Psoas muscle (tissue), 8 donors: Measurements from ENCODE around the gene CXorf65. TPM values are rescaled to one million over a fixed set of nuclear protein-coding genes. Genes with fewer than 3 reads are reported as not detected.

ENCODE experiments used
- ATAC-seq, 4 donors: fragments of 200-7000 bp; cut with Tn5 transposase; one replicate each; pipeline ENCODE4 v1.9.1; 2020; ENCODE audit warnings: moderate library complexity in 3 of 4, mild to moderate bottlenecking in 2 of 4
- DNase-seq, 2 donors: peaks; one replicate each; pipeline ENCODE4 v3.0.0-alpha.2; 2020
- H3K27ac ChIP-seq: fragments of 200-600 bp; one replicate; pipeline ENCODE4 v1.8.0; 2022
- H3K27me3 ChIP-seq, 3 donors: fragments of 200-600 bp in 1 of 3; one replicate each; pipeline versions ENCODE4 v1.6.1 to v1.8.0; 2013 to 2022; ENCODE audit warnings: low read length in 2 of 3, mild to moderate bottlenecking in 2 of 3, moderate library complexity in 1 of 3; ENCODE audit not compliant: insufficient read depth in 3 of 3
- H3K36me3 ChIP-seq, 2 donors: fragments of 200-600 bp in 1 of 2; one replicate each; pipeline versions ENCODE4 v1.6.1 to v1.8.0; 2013 to 2022; ENCODE audit warnings: low read depth in 1 of 2, mild to moderate bottlenecking in 1 of 2, moderate library complexity in 1 of 2; ENCODE audit not compliant: insufficient read depth in 1 of 2
- H3K4me1 ChIP-seq: fragments of 200-600 bp; one replicate; pipeline ENCODE4 v1.8.0; 2022
- H3K4me3 ChIP-seq: fragments of 200-600 bp; one replicate; pipeline ENCODE4 v1.8.0; 2022; ENCODE audit warnings: mild to moderate bottlenecking
- H3K9me3 ChIP-seq: fragments of 200-600 bp; one replicate; pipeline ENCODE4 v1.8.0; 2022
- WGBS, 3 donors: extraction: QIAGEN DNeasy Blood & Tissue Kit; methylation state at CpG; one replicate each; pipeline versions ENCODE4 v1.1.6 to v1.1.7; 2013; 5-methylcytosine and 5-hydroxymethylcytosine counted together
- intact Hi-C, 2 donors: fragments of 100-400 bp; cut with DNase I; formaldehyde crosslinking; loops; one replicate each; pipeline versions ENCODE4 v1.11.0 to v1.14.2; 2022
- polyA plus RNA-seq, 3 donors: library from polyadenylated mRNA; stranded (reverse); fragments of 200-250 nt; gene quantifications; one replicate each; pipeline ENCODE4 v1.2.3, GENCODE V29; 2013
- total RNA-seq, 4 donors: library from RNA; stranded (reverse); fragmentation: NEBNext Ultra II Directional in 2 of 4; extraction: Animal tissue kit (Norgen Biotek cat#: 25700) in 2 of 4; gene quantifications; one replicate each; pipeline versions ENCODE4 v1.2.1 to v1.2.4, GENCODE V29; 2021 to 2023
- TF ChIP-seq, protein P1 (sequence below): fragments of 200-600 bp; IDR thresholded peaks from one replicate; pipeline ENCODE4 v1.8.0; 2022; ENCODE audit warnings: antibody characterized with exemption
- donor health status: healthy with polysubstance abuse.
- donor health status: DM: no; HTN: no; CAD: no; lungs with moderate emphysema.
- donor health status: Bipolar disorder and iron deficiency.
- donor health status: healthy.
- donor health status: DM: yes; HTN: yes; CAD: no.
- donor health status: DM: no; HTN: no; CAD: no.
- donor health status: DM: no; HTN: no; CAD: no.
- donor health status: DM: yes; HTN: yes; CAD: no.

The CXorf65 gene
- total and polyA plus RNA-seq, 7 donors: not detected

DNA sequence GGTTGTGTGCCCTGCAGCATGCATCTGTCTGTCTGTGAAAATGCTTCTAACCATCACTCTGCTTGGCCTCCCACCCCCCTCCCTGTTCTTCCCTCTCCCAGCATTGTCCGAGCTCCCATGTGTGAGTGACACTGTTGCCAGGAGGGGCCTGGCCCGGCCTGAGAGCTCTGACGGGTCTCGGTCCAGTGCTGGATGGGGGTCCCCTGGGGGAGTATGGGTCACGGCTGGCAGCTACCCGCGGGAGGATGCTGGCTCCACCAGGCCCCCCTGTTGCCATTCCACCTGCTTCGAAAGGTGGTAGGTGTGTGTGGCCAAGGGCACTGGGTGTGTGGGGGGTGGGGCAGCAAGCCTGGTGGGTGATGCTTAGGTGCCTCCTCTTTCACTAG lies 41.7 kb upstream of the CXorf65 start:
- peaks cover 0 to 6% (median 0%) of the 10 kb centered on the region in 3 donors for H3K27me3 ChIP-seq
- no peak for ATAC-seq
- intact Hi-C loops: no loop called here
- H3K27ac ChIP-seq: no peak overlapping the region
- peaks cover 2% of the 10 kb centered on the region for H3K4me1 ChIP-seq
- H3K36me3 ChIP-seq: no peaks in the 10 kb centered on the region
- 65 to 79% (median 70%) methylated on average over 8 of the region's 8 CpGs for WGBS, 3 donors
- TF ChIP-seq, protein P1, sequence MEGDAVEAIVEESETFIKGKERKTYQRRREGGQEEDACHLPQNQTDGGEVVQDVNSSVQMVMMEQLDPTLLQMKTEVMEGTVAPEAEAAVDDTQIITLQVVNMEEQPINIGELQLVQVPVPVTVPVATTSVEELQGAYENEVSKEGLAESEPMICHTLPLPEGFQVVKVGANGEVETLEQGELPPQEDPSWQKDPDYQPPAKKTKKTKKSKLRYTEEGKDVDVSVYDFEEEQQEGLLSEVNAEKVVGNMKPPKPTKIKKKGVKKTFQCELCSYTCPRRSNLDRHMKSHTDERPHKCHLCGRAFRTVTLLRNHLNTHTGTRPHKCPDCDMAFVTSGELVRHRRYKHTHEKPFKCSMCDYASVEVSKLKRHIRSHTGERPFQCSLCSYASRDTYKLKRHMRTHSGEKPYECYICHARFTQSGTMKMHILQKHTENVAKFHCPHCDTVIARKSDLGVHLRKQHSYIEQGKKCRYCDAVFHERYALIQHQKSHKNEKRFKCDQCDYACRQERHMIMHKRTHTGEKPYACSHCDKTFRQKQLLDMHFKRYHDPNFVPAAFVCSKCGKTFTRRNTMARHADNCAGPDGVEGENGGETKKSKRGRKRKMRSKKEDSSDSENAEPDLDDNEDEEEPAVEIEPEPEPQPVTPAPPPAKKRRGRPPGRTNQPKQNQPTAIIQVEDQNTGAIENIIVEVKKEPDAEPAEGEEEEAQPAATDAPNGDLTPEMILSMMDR: no peak
- H3K4me3 ChIP-seq: no peak overlapping the region
- DNase-seq: no peak
- no peaks in the 10 kb centered on the region for H3K9me3 ChIP-seq

DNA sequence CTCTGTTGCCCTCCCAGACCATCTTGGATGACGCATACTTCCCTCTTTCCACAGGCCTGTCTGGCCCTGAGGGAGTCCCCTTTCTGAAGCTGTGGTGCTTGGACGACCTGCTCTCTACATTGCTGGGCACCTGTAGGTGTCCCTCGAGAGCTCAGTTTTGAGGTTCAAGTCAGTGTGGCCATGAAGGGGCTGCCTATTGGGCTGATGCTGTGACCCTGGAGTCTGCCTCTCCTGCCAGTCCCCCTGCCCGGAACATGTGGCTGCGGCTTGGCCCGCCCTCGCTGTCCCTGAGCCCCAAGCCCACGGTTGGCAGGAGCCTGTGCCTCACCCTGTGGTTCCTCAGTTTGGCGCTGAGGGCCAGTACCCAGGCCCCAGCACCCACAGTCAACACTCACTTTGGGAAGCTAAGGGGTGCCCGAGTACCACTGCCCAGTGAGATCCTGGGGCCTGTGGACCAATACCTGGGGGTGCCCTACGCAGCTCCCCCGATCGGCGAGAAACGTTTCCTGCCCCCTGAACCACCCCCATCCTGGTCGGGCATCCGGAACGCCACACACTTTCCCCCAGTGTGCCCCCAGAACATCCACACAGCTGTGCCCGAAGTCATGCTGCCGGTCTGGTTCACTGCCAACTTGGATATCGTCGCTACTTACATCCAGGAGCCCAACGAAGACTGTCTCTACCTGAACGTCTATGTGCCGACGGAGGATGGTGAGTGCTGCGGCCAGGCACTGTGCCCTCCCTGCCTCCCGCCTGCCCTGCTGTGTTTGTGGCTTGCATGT lies 41.1 kb upstream of the CXorf65 start:
- Histone ChIP-seq H3K36me3 (peaks cover 0 to 2% of the 10 kb centered on the region in 2 donors), H3K27me3 (peaks cover 0 to 4% (median 0%) of the 10 kb centered on the region in 3 donors), H3K27ac (no peak overlapping the region), H3K4me3 (no peak overlapping the region), H3K4me1 (peaks cover 2% of the 10 kb centered on the region), H3K9me3 (no peaks in the 10 kb centered on the region)
- 63 to 70% (median 66%) methylated on average over 21 to 28 of the region's 28 CpGs for WGBS, 3 donors
- ATAC-seq: no peak
- TF ChIP-seq, protein P1: no peak
- no peak for DNase-seq
- intact Hi-C loops: no loop called here

DNA sequence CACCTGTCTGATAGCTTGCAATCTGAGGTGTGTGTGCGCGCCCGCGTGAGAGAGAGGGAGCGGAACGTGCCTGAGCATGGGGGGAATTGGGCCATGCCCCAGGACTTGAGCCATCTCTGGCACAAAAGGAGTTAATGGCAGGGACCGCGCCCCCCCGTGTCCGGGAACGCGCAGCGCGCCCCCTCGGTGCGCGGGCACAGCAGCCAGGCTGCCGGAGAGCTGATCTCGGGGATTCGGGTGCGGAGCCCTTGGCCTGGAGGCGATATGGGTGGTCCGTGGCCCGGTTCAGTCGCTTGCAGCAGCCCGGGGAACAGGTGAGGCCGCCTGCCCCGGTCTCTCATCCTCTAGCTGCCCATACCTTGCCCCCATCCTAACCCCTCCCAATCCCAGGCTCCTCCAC lies 38.1 kb upstream of the CXorf65 start, which contains the start of gene NLGN3:
NLGN3 (plus strand) TSS at position 191 of the 400 bp plus-strand sequence. CDS start 2,909 bp downstream, outside the sequence.
- no peaks in the 10 kb centered on the region for H3K9me3 ChIP-seq
- peak within 1 kb of the TSS; percentile 33 for H3K4me3 ChIP-seq
- intact Hi-C loops: no loop called here
- ATAC-seq: peak in 1 of 4 donors; percentile 32
- peaks cover 2% of the 10 kb centered on the region for H3K4me1 ChIP-seq
- TF ChIP-seq, protein P1: no peak
- no peak for DNase-seq
- peaks cover 0 to 4% (median 0%) of the 10 kb centered on the region in 3 donors for H3K27me3 ChIP-seq
- 1 to 27% methylated on average over 25 to 26 of the region's 28 CpGs; no CpG with 5 or more reads in 1 of the 3 donors for WGBS, 3 donors
- no peak within 1 kb of the TSS for H3K27ac ChIP-seq
- H3K36me3 ChIP-seq: peaks cover 0 to 25% of the 10 kb centered on the region in 2 donors

DNA sequence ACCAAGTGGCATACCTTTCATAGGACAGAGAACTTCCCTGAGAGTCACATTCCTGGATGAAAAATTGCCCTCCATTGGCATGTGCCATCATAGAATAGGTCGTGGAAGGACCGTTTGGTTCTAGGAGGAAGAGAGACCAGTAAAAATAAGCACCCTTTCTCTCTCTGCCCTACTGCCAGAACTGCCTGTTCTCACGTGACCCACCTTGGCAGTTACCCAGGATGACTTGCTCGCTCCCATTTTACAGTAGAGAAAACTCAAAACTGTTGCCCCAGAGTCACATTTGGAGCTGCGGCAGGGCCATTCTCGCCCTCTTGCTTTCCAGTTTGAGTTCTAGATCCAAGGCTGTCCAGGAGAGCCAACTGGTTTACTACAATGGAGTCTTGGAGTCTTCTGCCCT lies 37.0 kb upstream of the CXorf65 start:
- Histone ChIP-seq H3K4me1 (peaks cover 2% of the 10 kb centered on the region), H3K4me3 (no peak overlapping the region), H3K36me3 (peaks cover 0 to 36% of the 10 kb centered on the region in 2 donors), H3K9me3 (no peaks in the 10 kb centered on the region), H3K27me3 (peaks cover 0 to 4% (median 0%) of the 10 kb centered on the region in 3 donors), H3K27ac (no peak overlapping the region)
- WGBS, 3 donors: 37 to 57% (median 45%) methylated on average over 5 to 6 of the region's 6 CpGs
- TF ChIP-seq, protein P1: no peak
- intact Hi-C loops: no loop called here
- ATAC-seq: peak in 1 of 4 donors; percentile 28
- peak in 1 of 2 donors; percentile 47 for DNase-seq
